ENCODE data around the gene SLC30A1. TPM values are rescaled to one million over a fixed set of nuclear protein-coding genes. Genes with fewer than 3 reads are reported as not detected.

SLC30A1 gene
- total and polyA plus RNA-seq, 2 experiments from 2014 or later, result 23.0 to 46.9 TPM

GRCh38 chr1:211549092-211549711 lies 29.8 kb downstream of the SLC30A1 start:
- Histone ChIP-seq H3K27ac (no peak overlapping the region), H3K4me2 (ENCODE audit: unreplicated experiment) (no peak overlapping the region), H4K20me1 (ENCODE audit: insufficient read depth) (no peaks in the 10 kb centered on the region), H3K36me3 (ENCODE audit: low read depth) (no peaks in the 10 kb centered on the region), H3K4me1 (ENCODE audit: insufficient read depth) (peaks cover 4% of the 10 kb centered on the region; the same call in 1 of the 2 replicates), H3K9ac (no peak overlapping the region), H3F3A (ENCODE audit: insufficient read depth) (no peaks in the 10 kb centered on the region), H3K27me3 (replicated peaks; ENCODE audit: insufficient read depth) (no peaks in the 10 kb centered on the region), H3K9me3 (ENCODE audit: low read depth) (no peaks in the 10 kb centered on the region), H3K9me2 (ENCODE audit: insufficient read depth) (no peaks in the 10 kb centered on the region), H3K4me3 (no peak overlapping the region), H3K79me2 (ENCODE audit: insufficient read depth) (no peaks in the 10 kb centered on the region), H2AFZ (no peak overlapping the region)
- DNase-seq, result no peak
- 56 to 74% methylated on average over 6 of the region's 6 CpGs for WGBS, 2 experiments (ENCODE audit: low coverage in 1 of 2, low lambda C conversion rate in 2 of 2, missing lambda C conversion rate in 2 of 2)
- in situ Hi-C loops (cut with MboI), result no loop called here
- TF ChIP-seq EZH2phosphoT487 (IDR thresholded peaks at IDR 0.05; ENCODE audit: insufficient read depth, low read depth) (no peak), EZH2 (IDR thresholded peaks at IDR 0.05; ENCODE audit: insufficient read depth, poor library complexity, severe bottlenecking) (no peak)

GRCh38 chr1:211548321-211549091 lies 30.5 kb downstream of the SLC30A1 start:
- H3K4me2 ChIP-seq (ENCODE audit: unreplicated experiment), result no peak overlapping the region
- no peaks in the 10 kb centered on the region for H3F3A ChIP-seq (ENCODE audit: insufficient read depth)
- H3K27ac ChIP-seq, result no peak overlapping the region
- H3K36me3 ChIP-seq (ENCODE audit: low read depth), result no peaks in the 10 kb centered on the region
- no peaks in the 10 kb centered on the region; the same call in 1 of the 2 replicates for H3K27me3 ChIP-seq (replicated peaks; ENCODE audit: insufficient read depth)
- H3K4me1 ChIP-seq (ENCODE audit: insufficient read depth), result peaks cover 4% of the 10 kb centered on the region; the same call in 1 of the 2 replicates
- no peak overlapping the region for H3K9ac ChIP-seq
- no peaks in the 10 kb centered on the region for H3K9me3 ChIP-seq (ENCODE audit: low read depth)
- DNase-seq, result no peak
- no peaks in the 10 kb centered on the region for H3K9me2 ChIP-seq (ENCODE audit: insufficient read depth)
- 73 to 78% methylated on average over 9 of the region's 9 CpGs for WGBS, 2 experiments (ENCODE audit: low coverage in 1 of 2, low lambda C conversion rate in 2 of 2, missing lambda C conversion rate in 2 of 2)
- no peaks in the 10 kb centered on the region for H4K20me1 ChIP-seq (ENCODE audit: insufficient read depth)
- H2AFZ ChIP-seq, result no peak overlapping the region
- in situ Hi-C loops (cut with MboI), result no loop called here
- no peak for TF ChIP-seq EZH2 (IDR thresholded peaks at IDR 0.05; ENCODE audit: insufficient read depth, poor library complexity, severe bottlenecking)
- TF ChIP-seq EZH2phosphoT487 (IDR thresholded peaks at IDR 0.05; ENCODE audit: insufficient read depth, low read depth), result no peak
- H3K4me3 ChIP-seq, result no peak overlapping the region
- H3K79me2 ChIP-seq (ENCODE audit: insufficient read depth), result no peaks in the 10 kb centered on the region

GRCh38 chr1:211547710-211548109 lies 31.3 kb downstream of the SLC30A1 start:
- no peak for DNase-seq
- Histone ChIP-seq H4K20me1 (ENCODE audit: insufficient read depth) (no peaks in the 10 kb centered on the region), H3K27me3 (replicated peaks; ENCODE audit: insufficient read depth) (no peaks in the 10 kb centered on the region; the same call in 1 of the 2 replicates), H3K27ac (no peak overlapping the region), H3K4me1 (ENCODE audit: insufficient read depth) (peaks cover 4% of the 10 kb centered on the region; the same call in 1 of the 2 replicates), H3K9ac (no peak overlapping the region), H3K79me2 (ENCODE audit: insufficient read depth) (no peaks in the 10 kb centered on the region), H3K9me3 (ENCODE audit: low read depth) (no peaks in the 10 kb centered on the region), H2AFZ (no peak overlapping the region), H3F3A (ENCODE audit: insufficient read depth) (no peaks in the 10 kb centered on the region), H3K36me3 (ENCODE audit: low read depth) (no peaks in the 10 kb centered on the region), H3K9me2 (ENCODE audit: insufficient read depth) (no peaks in the 10 kb centered on the region), H3K4me2 (ENCODE audit: unreplicated experiment) (no peak overlapping the region), H3K4me3 (no peak overlapping the region)
- 69 to 71% methylated on average over 6 of the region's 6 CpGs for WGBS, 2 experiments (ENCODE audit: low coverage in 1 of 2, low lambda C conversion rate in 2 of 2, missing lambda C conversion rate in 2 of 2)
- no peak for TF ChIP-seq EZH2phosphoT487 (IDR thresholded peaks at IDR 0.05; ENCODE audit: insufficient read depth, low read depth)
- no peak for TF ChIP-seq EZH2 (IDR thresholded peaks at IDR 0.05; ENCODE audit: insufficient read depth, poor library complexity, severe bottlenecking)
- in situ Hi-C loops (cut with MboI), result no loop called here

DNA sequence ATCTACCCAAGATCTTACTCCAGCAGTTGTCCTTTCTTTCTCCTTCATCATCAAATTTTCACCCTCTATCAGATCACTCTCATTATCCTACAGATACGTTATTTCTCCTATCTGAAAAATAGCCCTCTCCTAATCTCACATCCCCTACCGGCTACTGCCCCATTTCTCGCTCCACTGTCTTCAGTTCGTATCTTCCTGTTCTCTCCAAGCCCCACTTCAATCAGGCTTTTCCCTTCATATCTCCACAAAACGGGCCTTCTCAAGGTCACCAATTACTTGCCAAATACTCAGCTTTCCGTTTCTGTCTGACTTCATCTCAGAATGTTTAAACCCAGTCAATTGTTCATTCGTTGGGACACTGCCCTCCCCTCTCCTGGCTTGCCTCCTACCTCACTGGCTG lies 32.4 kb downstream of the SLC30A1 start:
- no peaks in the 10 kb centered on the region for H3F3A ChIP-seq (ENCODE audit: insufficient read depth)

More for the DNA sequence above, 32.4 kb downstream of the SLC30A1 start:
- 76% methylated on average over 7 of the region's 7 CpGs for WGBS, 2 experiments (ENCODE audit: low coverage in 1 of 2, low lambda C conversion rate in 2 of 2, missing lambda C conversion rate in 2 of 2)
- no peak overlapping the region for H3K4me3 ChIP-seq
- H3K36me3 ChIP-seq (ENCODE audit: low read depth), result no peaks in the 10 kb centered on the region
- no peak overlapping the region for H3K27ac ChIP-seq
- H3K27me3 ChIP-seq (replicated peaks; ENCODE audit: insufficient read depth), result no peaks in the 10 kb centered on the region; the same call in 1 of the 2 replicates
- H4K20me1 ChIP-seq (ENCODE audit: insufficient read depth), result no peaks in the 10 kb centered on the region
- TF ChIP-seq EZH2phosphoT487 (IDR thresholded peaks at IDR 0.05; ENCODE audit: insufficient read depth, low read depth), result no peak
- no peak for TF ChIP-seq EZH2 (IDR thresholded peaks at IDR 0.05; ENCODE audit: insufficient read depth, poor library complexity, severe bottlenecking)
- H3K4me1 ChIP-seq (ENCODE audit: insufficient read depth), result no peaks in the 10 kb centered on the region
- H3K79me2 ChIP-seq (ENCODE audit: insufficient read depth), result no peaks in the 10 kb centered on the region
- H2AFZ ChIP-seq, result no peak overlapping the region
- H3K9ac ChIP-seq, result no peak overlapping the region
- in situ Hi-C loops (cut with MboI), result no loop called here
- DNase-seq, result no peak
- H3K9me3 ChIP-seq (ENCODE audit: low read depth), result no peaks in the 10 kb centered on the region
- H3K4me2 ChIP-seq (ENCODE audit: unreplicated experiment), result no peak overlapping the region
- H3K9me2 ChIP-seq (ENCODE audit: insufficient read depth), result no peaks in the 10 kb centered on the region
